Midbrain (tissue), 1 donor: ENCODE results near the gene SUCLG2.

ENCODE experiments used
- DNase-seq: peaks from one replicate; lab custom pipeline; 2025; lab: John Stamatoyannopoulos, UW

The SUCLG2 gene

DNA sequence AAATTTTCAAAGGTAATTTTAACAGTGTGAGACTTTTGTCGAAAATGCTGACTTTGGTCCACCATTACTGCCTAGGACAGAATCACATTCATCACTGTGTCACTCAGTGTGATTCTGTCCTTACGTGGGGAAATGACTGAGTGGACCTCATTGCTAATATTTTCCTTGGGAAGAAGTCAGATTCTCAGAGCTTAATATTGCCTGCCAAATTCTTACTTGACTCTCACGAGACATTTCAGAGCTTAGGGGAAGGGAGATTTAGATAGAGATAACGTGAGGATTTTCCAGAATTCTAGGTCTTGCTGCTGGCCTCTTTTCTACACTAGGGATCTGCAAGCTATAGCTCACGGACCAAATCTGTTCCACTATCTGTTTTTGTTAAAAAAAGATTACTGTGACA is 270.4 kb downstream of the SUCLG2 start:
- DNase-seq = no peak

DNA sequence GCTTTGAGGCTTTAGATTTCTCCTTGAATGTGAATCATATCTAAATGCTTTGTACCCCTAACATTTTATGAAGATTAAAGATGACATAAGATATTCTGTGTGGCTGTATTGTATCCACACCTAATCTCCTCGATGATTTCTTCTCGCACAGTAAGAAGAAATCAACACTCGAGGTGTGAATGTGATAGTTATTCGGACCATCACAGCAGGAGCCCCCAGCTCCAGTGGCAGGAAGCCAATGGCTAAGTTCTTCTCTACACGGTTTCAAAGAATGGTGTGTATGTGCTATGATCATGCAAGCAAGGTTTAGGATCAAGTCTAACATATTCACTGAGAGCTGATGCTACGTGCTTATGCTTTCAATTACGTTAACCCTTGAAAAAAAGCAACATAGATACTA is 271.0 kb downstream of the SUCLG2 start:
- DNase-seq = no peak

DNA sequence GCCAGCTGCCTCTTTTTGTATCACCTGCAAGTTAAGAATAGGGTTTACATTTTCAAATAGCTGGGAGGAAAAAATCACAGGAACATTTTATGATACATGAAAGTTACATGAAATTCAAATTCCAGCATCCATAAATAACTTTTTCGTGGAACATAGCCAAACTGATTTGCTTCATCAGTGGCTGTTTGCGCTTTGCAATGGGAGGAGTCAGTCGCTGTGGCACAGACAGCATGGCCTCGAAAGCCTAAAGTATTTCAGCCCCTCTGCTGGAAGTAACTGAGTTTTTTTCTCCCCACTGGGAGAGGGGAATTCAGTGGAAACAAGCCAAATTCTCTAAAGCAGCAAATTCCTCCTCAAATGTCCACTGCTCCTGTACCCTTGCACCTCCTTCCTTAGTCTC is 271.9 kb downstream of the SUCLG2 start:
- no peak for DNase-seq

DNA sequence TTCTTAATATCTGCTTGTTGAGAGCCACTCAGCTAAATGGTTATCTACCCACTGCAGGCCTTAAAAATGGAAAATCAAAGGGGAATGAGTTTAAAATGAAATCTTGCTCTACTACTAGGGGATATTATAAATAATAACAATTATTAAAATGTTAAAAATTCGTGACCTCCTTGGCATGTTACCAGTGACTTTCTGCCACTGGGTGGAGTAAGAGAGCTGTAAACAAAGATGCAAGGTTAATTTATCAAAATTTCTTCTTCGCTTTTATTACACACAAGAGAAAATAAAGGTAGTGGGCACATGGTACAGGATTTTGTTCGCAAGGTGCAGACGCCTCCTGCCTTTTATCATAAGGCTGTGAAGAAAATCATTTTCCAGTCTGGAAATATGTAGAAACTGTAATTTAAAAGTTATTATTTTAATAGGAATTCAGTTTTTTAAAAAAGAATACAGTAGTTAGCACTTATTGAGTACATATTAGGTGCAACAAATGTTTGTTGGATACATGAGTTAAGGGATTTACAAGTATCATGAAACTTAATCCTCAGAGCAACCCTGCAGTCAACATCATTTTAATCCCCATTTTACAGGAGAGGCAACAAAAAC is 272.6 kb downstream of the SUCLG2 start:
- peak; percentile 24 for DNase-seq

DNA sequence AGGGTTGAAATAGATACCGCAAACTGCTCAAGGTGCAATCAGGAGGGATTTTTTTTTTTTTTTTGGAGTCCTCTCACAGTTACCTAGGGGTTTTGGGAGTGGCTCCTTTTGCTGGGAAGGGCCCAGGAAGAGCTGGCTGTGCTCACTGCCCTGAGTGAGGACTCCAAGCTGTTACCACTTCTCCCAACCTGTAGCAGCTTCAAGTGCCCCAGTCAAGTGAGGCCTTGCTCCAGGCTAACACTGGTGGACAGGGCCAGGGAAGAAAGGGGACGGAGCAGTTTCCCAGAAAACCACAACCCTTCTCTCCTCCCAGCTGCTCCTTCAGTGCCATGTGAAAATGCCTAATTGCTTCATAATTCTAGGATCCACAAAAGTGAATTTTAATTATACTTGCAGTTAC is 274.3 kb downstream of the SUCLG2 start:
- no peak for DNase-seq

DNA sequence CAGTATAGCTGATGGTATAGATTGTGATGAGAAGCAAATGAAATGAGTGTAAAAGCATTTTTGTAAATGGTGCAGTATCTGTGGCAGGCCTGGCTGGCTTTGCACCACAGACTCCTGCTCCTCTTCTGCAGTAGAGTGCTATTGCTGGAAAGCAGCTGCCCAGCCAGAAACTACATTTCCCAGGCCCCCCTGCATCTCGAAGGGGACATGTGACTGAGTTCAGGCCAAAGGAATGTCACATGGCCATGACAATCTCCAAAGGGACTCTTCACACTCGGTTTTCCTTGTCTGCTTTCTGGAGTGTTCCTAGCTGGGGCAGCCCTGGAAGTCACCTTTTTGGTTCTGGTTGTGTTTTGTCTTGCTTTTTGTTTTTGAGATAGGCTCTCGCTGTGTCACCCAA is 277.1 kb downstream of the SUCLG2 start:
- no peak for DNase-seq

DNA sequence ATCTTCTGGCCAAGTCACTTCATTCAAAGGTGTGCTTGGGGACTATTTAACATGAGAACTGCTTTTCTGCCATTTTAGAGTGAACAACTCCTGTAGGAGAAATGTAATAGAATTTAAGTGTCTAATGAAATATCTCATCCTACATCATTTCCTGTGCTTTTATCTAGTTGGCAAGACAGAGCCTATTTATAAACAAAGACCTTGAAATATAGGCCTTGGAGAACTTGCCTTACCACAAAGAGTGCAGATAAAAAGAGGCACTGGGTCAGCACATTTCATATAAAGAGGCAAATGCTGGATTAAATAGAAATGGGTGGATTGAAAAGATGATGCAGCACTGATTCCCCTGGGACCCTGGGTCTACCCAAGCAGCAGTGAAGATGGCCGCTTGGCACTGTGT is 278.0 kb downstream of the SUCLG2 start:
- DNase-seq = no peak

DNA sequence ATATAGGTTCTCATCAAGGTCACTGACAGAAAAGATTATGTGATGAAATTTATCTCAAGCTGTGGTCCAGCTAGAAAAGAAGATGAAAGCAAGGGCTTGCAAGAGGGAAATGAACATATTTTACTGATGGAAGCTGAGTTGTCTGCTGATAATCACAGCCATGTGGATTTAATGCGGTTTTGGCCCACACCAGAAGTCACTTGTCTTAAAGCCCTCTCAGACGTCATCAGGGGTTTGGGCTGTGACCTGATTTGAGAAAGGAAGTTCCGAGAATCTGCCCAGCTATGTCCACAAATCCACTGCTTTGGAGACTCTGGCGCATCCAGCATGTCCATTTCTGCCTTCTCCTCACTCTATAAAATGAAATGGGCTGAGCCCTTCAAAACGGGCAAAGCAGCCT is 278.4 kb downstream of the SUCLG2 start:
- no peak for DNase-seq

DNA sequence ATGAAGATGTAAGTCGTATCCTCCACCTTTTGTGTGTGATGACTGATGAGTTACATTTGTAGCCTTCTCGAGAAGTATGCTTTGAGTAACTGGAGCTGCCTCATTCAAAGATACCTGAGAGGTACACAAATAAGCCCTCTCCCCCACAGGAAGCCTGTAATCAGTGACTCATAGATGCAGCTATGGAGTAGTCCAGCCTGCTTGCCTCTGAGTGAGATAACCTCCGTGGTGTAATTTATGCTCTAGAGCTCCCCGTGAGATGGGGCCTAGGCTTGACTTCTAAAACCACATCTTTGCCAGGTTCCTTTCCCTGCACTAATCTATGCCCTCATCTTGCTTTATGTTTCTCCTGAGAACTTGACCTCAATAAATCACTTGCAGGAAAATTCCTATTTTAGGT is 291.7 kb downstream of the SUCLG2 start:
- no peak for DNase-seq

DNA sequence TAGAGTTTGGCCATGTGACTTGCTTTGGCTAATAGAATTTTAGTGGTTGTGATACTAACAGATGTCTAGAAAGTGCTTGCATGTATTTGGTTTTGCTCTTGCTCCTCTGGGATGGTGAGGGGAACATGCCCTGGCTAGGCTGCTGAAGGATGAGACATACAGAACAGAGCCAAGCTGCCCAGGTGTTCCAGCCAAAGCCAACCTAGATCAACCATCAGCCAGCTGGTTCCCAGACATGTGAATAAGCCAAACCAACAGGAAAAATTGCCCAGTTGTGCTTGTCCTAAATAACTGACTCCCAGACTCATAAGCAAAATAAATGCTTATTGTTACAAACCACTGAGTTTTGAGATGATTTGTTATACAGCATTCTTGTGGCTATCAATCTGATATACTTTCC is 292.6 kb downstream of the SUCLG2 start:
- no peak for DNase-seq

DNA sequence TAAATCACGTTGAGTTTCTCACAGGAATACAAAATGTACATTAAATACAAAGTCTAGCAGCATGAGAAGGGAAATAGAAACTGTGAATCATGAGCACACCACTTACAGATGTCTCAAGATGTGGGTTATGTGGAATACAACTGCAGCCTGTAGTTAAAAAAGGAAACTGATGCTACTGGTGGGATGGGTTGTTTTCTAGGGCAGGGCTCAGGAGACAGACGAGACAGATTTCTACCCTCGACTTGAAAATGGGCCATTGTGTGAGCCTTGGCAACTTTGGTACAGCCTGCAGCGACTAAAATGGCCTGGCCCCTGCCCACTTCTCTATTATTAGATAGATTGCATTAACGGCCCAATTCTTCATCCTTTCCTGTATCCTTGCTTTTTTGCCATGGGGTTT is 293.1 kb downstream of the SUCLG2 start:
- DNase-seq = no peak

DNA sequence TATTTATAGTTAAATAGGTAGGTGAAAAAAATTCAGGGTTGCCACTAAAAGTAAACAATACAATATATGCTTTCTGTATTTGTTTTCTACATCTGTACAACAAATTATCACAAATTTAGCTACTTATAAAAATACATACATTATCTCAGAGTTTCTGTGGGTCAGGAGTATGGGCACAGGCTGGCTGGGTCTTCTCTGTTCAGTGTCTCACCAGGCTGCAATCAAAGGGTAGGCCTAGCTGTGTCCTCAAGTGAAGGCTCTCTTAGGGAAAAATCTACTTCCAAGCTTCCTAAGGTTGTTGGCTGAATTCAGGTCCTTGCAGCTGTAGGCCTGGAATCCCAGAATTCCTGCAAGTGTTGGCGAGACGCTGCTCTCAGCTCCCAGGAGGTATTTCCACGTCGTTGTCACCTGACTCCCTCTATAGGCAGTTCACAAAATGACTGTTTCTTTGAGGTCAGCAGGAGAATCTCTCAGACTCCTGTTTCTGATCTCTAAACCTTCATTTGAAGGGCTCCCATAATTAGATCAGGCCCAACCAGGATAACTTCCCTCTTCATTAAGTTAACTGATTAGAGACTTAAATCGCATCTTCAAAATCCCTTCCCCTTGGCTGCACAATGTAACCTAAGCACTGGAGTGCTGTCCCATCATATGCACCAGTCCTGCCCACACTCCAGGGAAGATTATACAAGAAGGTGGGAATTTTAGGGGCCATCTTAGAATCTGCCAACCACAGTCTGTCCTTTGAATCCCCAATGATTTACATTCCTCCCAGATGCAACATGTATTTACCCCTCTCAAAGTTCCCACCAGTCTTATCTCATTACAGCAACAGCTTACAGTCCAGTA is 296.6 kb downstream of the SUCLG2 start:
- DNase-seq = no peak

DNA sequence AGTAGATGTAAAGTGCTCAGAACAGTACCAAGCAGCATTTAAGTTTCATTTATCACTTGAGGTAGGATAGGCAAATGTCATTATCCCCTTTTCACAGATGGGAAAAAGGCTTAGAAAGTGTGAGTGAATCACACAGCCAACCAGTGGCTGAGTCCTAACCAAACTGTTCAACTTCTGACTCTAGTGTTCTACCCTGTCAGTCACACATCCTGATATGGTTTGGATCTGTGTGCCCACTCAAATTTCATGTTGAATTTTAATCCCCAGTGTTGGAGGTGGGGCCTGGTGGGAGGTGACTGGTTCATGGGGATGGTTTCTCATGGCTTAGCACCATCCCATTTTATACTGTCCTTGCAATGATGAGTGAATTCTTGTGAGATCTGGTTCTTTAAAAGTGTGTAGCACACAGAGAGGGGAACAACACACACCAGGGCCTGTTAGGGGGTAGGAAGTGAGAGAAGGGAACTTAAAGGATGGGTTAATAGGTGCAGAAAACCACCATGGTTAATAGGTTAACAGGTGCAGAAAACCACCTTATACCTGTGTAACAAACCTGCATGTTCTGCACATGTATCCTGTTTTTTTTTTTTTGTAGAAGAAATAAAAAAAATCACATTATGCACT is 304.7 kb downstream of the SUCLG2 start:
- DNase-seq = no peak

DNA sequence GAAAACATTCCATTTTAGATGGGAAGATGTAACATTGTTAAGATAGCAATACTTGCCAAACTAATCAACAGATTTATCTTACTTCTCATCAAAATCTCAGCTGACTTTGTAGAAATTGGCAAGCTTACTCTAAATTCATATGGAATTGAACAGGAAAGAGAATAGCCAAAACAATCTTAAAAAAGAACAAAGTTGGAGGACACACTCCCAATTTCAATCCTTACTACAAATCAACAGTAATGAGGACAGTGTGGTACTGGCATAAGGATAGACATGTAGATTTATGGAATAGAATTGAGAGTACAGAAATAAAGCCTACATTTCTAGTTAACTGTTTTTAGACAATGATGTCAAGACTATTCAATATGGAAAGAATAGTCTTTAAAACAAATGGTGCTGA is 308.3 kb downstream of the SUCLG2 start:
- DNase-seq = no peak

DNA sequence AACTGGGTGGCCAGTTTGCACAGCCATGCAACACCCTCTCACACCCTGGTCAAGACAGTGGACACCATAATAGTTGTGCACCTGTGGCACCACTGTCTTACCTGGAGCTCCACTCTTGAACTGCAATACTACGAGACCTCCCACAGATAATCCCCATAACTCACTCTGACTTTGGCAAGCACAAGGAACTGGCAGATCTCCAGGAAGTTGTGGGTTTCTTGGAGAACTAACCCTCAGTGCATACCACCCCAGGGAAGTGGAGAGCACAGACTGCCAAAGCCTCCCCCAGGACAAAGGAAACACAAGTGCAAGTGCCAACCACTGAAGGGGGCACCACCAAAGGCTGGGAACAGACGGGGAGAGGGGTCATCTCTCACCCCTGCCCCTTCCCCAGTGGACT is 318.6 kb downstream of the SUCLG2 start:
- DNase-seq = no peak

DNA sequence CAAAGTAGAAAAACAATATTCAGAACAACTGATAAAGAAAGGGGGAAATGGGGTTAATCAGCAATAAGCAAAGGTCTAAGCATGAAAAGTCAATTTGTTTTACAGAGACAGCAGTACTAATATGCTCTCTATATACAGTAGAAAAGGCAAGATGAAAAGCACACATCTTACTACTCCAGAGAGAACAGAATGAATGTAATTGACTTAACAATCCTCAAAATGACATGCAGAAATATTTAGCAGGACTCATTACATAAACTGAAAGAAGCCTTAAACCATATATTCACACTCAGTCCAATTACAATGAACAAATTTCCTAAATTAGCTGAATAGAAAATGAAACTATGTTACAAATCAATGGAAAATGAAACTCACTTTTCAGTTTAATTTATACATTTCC is 319.8 kb downstream of the SUCLG2 start:
- no peak for DNase-seq

DNA sequence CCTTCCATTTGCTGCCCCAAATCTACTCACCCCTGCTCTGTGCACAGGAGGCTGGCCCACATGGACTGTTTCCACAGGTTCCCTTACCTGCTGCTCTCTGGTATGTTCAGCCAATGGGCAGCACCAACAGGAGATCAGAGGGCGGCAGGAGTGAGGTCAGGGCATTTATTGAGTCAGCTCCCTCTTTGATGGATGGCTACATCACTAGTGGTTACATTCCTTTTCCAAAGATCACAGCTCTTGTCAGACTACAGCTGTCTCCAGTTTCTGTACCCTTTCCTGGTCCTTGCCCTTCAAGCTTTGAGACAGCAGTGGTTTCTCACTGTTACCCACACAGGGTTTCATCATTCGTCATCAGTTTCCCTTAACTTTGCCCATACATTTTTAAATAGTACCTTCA is 325.1 kb downstream of the SUCLG2 start:
- DNase-seq = no peak

DNA sequence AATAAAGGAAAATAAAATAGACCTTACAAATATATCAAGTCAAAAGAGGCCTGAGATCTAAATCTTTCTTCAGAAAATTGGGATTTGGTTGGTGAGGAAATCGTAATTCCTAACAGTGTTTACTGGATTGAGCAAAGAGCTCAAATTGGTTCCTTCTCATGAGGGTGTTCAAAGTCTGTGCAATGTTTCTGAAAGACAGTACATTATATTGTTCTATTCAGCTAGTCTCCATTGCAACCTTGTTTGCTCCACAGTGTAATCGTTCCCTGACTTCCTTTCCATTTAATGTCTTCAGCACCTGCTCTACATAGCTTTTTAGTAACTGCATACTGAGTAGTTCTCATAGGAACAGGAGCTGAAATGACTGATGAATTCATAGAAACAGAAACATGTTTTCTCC is 326.8 kb downstream of the SUCLG2 start:
- DNase-seq = no peak

DNA sequence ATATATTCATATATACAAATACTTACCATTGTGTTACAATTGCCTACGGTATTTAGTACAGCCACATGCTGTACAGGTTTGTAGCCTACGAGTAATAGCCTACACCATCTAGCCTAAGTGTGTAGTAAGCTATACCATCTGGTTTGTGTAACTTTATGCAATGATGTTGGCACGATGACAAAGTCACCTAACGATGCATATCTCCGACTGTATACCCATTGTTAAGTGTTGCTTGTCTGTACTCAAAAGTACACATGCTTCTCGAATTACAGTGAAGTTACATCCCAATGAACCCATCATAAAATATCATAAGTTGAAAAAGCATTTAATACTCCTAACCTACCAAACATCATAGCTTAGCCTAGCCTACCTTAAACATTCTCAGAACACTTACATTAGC is 329.2 kb downstream of the SUCLG2 start:
- DNase-seq = no peak
